ENCODE results near the gene LRFN5. TPM values are rescaled to one million over a fixed set of nuclear protein-coding genes. Genes with fewer than 3 reads are reported as not detected.

LRFN5 gene
- total and polyA plus RNA-seq, 9 of the 15 experiments (the other 6 are each of a cell fraction or from before 2014, with no cell fraction given): 0.01 to 0.27 (median 0.09) TPM; not detected in 1

GRCh38 chr14:41761204-41761603 lies 154.5 kb downstream of the LRFN5 start:
- no peak overlapping the region for H2AFZ ChIP-seq (ENCODE audit: low read depth, low read length)
- H3K9ac ChIP-seq (ENCODE audit: insufficient read depth in 1 of 2, low read depth in 2 of 2, low read length in 2 of 2): no peak overlapping the region
- ATAC-seq (no peak), DNase-seq (ENCODE audit: extremely low read depth in 1 of 4, low spot score in 3 of 4) (no peak), FAIRE-seq (no peak)
- no peaks in the 10 kb centered on the region for H3K9me3 ChIP-seq (replicated peaks; ENCODE audit: control insufficient read depth, insufficient read depth, low read depth, low read length)
- H3K27ac ChIP-seq (ENCODE audit: extremely low read depth, low read depth, low read length): no peak overlapping the region
- CTCF ChIA-PET (ENCODE audit: low intra/inter-chr PET ratio): no interaction called here
- H4K20me1 ChIP-seq (replicated peaks; ENCODE audit: control insufficient read depth, insufficient read depth, low read length): no peaks in the 10 kb centered on the region
- H3K4me3 ChIP-seq: no peak overlapping the region
- H3K36me3 ChIP-seq (ENCODE audit: control insufficient read depth, insufficient read depth, low read length): no peaks in the 10 kb centered on the region
- H3K4me2 ChIP-seq (ENCODE audit: insufficient read depth, low read length): no peak overlapping the region
- WGBS (ENCODE audit: insufficient coverage, low coverage, missing lambda C conversion rate): 0% methylated on average over 2 of the region's 2 CpGs
- no peaks in the 10 kb centered on the region for H3K27me3 ChIP-seq (ENCODE audit: control insufficient read depth in 2 of 2, insufficient read depth in 2 of 2, low read length in 2 of 2)
- in situ Hi-C loops (cut with MboI): no loop called here
- POLR2A ChIA-PET: no interaction called here
- no peaks in the 10 kb centered on the region for H3K9me1 ChIP-seq (ENCODE audit: control insufficient read depth, insufficient read depth, low read length)
- H3K4me1 ChIP-seq (replicated peaks in 1 of 2; ENCODE audit: control insufficient read depth in 2 of 2, insufficient read depth in 2 of 2, low read length in 2 of 2): no peaks in the 10 kb centered on the region
- no TSS peak for BruUV-seq (replicated peaks)
- H3K79me2 ChIP-seq (ENCODE audit: control insufficient read depth, insufficient read depth, low read length): no peaks in the 10 kb centered on the region
- TF ChIP-seq, protein P1, sequence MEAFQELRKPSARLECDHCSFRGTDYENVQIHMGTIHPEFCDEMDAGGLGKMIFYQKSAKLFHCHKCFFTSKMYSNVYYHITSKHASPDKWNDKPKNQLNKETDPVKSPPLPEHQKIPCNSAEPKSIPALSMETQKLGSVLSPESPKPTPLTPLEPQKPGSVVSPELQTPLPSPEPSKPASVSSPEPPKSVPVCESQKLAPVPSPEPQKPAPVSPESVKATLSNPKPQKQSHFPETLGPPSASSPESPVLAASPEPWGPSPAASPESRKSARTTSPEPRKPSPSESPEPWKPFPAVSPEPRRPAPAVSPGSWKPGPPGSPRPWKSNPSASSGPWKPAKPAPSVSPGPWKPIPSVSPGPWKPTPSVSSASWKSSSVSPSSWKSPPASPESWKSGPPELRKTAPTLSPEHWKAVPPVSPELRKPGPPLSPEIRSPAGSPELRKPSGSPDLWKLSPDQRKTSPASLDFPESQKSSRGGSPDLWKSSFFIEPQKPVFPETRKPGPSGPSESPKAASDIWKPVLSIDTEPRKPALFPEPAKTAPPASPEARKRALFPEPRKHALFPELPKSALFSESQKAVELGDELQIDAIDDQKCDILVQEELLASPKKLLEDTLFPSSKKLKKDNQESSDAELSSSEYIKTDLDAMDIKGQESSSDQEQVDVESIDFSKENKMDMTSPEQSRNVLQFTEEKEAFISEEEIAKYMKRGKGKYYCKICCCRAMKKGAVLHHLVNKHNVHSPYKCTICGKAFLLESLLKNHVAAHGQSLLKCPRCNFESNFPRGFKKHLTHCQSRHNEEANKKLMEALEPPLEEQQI (IDR thresholded peaks at IDR 0.05): no peak
- TF ChIP-seq ARHGAP35 (IDR thresholded peaks at IDR 0.05; ENCODE audit: partially characterized antibody) (no peak), DDX20 (tag; IDR thresholded peaks at IDR 0.05; ENCODE audit: low read depth) (no peak)
- TF ChIP-seq, protein P2, sequence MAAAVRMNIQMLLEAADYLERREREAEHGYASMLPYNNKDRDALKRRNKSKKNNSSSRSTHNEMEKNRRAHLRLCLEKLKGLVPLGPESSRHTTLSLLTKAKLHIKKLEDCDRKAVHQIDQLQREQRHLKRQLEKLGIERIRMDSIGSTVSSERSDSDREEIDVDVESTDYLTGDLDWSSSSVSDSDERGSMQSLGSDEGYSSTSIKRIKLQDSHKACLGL (CRISPR knock-in tag; IDR thresholded peaks at IDR 0.05; ENCODE audit: borderline replicate concordance, poor library complexity, severe bottlenecking): no peak
- intact Hi-C loops (cut with micrococcal nuclease): no loop called here

Measured in K562 (cell line).